Stimulated activated CD8-positive, alpha-beta memory T cell treated with anti-CD3 and anti-CD28 coated beads, Interleukin-12 subunit alpha, Interleukin-12 subunit beta, amount 100 ng/mL, for 24 hours (primary cell): Measurements from ENCODE around the gene TBC1D21.
"Not testable (repeated sequence)": the region's sequence is repeated elsewhere in the genome, so short reads cannot be mapped to it uniquely, and the experiment has no call there.

Experiments
- DNase-seq: peaks from one replicate; pipeline ENCODE4 v3.0.0-alpha.2; 2020; ENCODE audit errors: extremely low read depth

Gene TBC1D21

DNA sequence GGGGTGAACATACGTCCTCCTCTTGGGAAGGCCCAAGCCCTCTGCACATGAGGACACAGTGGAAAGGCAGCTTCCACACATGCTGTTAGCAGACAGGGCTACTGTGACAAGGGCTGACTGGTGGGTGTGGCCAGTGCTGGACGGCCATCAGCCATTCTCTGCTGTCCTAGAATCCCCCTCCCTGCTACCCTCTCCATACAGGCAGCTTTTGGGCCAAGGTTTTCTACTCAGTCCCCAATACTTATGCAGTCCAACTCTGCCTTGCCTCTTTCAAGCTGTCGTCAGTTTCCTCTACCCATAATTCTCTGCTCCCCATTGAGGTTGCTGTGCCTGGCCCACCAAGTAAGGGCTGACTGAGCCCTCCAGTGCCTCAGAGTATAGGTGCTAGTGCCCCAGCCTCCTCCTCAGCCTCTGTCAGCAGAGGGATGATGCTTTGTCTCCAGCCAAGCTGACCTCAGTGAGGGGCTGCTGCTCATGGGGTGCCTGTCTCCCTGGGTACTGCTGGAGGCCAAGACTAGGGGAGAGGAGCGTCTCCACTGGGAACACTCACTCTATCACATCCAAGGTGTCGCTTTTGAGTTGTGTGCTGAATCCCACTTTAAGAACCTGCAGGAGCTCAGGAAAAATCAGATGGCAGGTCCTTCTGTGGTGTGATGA, 55.7 kb downstream of the TBC1D21 start:
- DNase-seq: no peak

DNA sequence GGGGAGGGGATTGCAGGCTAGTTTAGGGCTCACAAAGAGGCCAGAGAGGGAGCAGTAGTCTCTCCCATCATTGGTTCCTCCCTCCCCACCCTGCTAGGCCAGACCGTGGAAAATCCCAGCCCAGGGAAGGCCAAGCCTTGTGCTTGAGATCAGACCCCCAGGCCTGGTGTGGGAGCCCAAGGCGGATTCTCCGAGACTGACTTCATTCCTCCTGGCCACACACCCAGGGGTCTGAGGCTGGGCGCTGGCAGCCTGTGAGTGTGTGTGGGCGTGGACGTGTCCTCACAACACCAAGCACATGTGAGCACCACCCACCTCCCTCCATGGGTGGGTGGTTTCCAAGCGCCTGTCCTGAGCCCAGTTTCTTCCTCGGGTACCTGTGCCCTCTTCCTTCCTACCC, 57.0 kb downstream of the TBC1D21 start:
- no peak for DNase-seq

- DNase-seq: no peak
Observed at GRCh38 chr15:73930790-73931281, 57.5 kb downstream of the TBC1D21 start.

DNA sequence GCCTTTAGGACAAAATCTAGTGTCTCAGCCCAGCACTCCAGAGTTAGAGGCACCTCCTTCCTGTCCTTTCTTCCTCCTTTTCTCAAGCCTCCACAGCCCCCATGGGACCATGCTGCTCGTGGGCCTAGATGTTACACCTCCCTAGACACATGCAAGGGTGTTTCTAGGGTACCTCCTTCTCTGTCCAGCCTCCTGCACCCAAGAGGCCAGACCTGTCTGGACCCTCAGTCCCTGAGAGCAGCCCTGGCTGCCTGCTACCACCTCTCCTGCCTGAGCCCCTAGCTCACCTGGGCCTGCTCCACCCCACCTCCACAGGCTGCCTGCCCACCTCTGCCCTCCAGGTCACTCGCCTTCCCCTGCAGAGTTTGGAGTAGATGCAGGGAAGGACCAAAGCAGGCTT, 58.1 kb downstream of the TBC1D21 start:
- DNase-seq: no peak

DNA sequence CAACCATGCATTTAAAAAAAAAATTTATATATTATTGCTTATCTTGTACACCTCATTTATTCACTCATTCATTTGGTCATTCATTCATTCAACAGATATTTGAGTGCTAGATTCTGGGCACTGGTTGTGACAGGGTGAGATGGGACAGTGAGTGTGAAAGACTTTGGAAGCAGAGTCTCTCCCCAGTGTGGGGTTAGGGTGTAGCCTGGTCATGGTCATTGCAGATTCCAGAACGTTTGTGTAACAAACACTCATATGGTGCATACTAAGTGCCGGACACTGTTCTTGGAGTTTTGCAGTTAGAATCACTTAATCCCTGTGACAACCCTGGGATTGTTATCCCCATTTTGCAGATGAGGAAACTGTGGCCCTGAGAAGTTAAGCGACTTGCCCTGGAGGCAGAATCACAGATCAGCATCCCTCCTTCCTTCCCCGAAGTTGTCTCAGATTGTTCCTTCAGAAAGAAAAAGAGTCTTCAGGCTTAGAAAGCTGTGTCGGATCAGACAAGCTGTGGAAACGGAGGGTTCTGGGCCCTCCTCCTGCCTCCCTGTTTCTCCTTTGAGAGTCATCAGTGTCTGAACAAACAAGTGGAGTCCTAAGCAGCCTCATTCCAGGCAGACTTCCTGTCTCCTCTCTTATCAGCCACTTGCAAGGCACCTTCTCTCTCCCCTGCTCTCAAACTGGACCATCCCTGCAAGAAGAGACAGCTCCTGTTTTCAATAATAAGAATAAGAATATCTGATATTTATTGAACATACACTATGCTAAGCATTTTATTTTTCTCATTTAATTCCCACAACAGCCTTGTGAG, 59.2 kb downstream of the TBC1D21 start:
- DNase-seq: no peak

- DNase-seq: no peak
Observed at GRCh38 chr15:73934281-73934680, 60.9 kb downstream of the TBC1D21 start.

GRCh38 chr15:73935547-73935946, 62.2 kb downstream of the TBC1D21 start:
- no peak for DNase-seq

GRCh38 chr15:73936181-73936580, 62.8 kb downstream of the TBC1D21 start:
- DNase-seq: no peak

GRCh38 chr15:73936588-73937290, 63.4 kb downstream of the TBC1D21 start:
- no peak for DNase-seq

GRCh38 chr15:73937296-73937695, 63.9 kb downstream of the TBC1D21 start:
- no peak for DNase-seq

GRCh38 chr15:73937726-73938125, 64.4 kb downstream of the TBC1D21 start:
- no peak for DNase-seq

DNA sequence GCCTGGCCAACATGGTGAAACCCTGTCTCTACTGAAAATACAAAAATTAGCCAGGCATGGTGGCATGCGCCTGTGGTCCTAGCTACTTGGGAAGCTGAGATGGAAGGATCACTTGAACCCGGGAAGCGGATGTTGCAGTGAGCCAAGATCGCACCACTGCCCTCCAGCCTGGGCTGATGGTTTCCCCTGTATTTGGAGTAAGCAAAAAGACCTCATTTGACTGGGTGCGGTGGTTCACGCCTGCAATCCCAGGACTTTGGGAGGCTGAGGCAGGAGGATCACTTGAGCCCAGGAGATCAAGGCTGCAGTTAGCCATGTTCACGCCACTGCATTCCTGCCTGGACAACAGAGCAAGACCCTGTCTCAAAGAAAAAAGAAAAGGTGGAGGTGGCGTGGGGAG, 65.2 kb downstream of the TBC1D21 start:
- not testable (repeated sequence) for DNase-seq
